CMK (cell line): Measurements from ENCODE around the gene PXMP2.

ENCODE experiments used
- DNase-seq: peaks from one replicate; pipeline ENCODE4 v3.0.0-alpha.2; 2010; ENCODE audit warnings: low read depth

PXMP2 gene

DNA sequence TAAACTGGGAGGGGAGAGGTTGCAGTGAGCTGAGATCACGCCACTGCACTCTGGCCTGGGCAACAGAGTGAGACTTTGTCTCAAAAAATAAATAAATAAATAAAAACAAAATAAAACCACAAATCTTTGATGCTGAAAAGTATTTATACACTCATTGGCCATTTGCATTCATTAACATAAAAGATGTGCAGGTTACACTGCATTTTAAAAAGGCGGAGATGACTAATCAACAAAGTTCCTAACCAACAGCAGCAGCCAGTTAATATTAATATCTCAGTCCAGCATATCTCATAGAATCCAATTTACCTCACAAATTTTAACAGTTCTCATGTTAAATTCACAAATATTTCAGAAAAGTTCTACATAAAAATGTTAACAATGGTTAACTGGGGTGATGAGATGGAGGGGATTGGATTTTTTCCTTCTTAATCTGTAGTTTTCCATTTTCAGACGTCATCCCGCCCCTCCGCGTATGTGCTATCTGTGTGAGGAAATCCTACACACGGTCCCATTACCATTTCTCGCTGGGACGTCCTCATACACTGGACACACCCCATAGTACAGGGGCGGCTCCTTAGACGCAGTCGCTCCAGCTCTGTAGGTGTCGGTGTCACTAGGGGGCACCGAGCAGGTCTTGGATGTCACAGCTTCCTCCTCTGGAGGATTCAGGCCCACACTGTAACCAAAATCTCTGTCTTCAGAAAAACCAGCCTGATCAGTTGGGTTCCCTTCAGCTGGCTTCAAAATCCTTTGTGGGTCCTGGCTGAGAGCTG is 67.0 kb downstream of the PXMP2 start:
- no peak for DNase-seq
